SK-N-SH (cell line): Measurements from ENCODE around the gene TPRA1. TPM values are rescaled to one million over a fixed set of nuclear protein-coding genes. Genes with fewer than 3 reads are reported as not detected.

ENCODE experiments used
- CTCF ChIA-PET: fragments of 300-600, 350-600 bp; formaldehyde crosslinking; extraction: SDS; loops from one replicate; lab custom pipeline; 2021; lab: Yijun Ruan, JAX
- POLR2A ChIA-PET: fragments of 350-600 bp; sonication (Branson Sonifier 250); formaldehyde crosslinking; extraction: SDS; loops from one replicate; lab custom pipeline; 2020; ENCODE audit warnings: antibody characterized with exemption, inconsistent platforms; lab: Yijun Ruan, JAX
- DNase-seq: peaks from one replicate; pipeline ENCODE4 v3.0.0; 2012
- H2AFZ ChIP-seq: fragments of 200-600 bp; sonication (generic); 2 replicates; pipeline ENCODE4 v1.8.1; 2016; ENCODE audit warnings: antibody characterized with exemption, mild to moderate bottlenecking, low read depth
- H3F3A ChIP-seq: fragments of 200-600 bp; sonication (generic); replicated peaks from 2 replicates; pipeline ENCODE3; 2016; ENCODE audit warnings: antibody characterized with exemption, mild to moderate bottlenecking; ENCODE audit not compliant: insufficient read depth
- H3K27ac ChIP-seq, 2 experiments: fragments of 200-500 bp in 1 of 2; fragments of 200-600 bp in 1 of 2; sonication (Bioruptor generic) in 1 of 2; sonication (generic), shearing (Covaris generic) in 1 of 2; 2 replicates each; pipeline versions ENCODE4 v1.5.1 to v1.6.1; 2014 to 2016; ENCODE audit warnings: low read depth in 2 of 2, inconsistent platforms in 1 of 2, low read length in 1 of 2, mild to moderate bottlenecking in 1 of 2, mixed read lengths in 1 of 2
- H3K27me3 ChIP-seq: fragments of 200-600 bp; sonication (generic), shearing (Covaris generic); 2 replicates; pipeline ENCODE4 v1.6.1; 2016; ENCODE audit warnings: mixed run types; ENCODE audit not compliant: insufficient read depth
- H3K36me3 ChIP-seq, 2 experiments: fragments of 200-500 bp in 1 of 2; fragments of 200-600 bp in 1 of 2; sonication (Bioruptor generic) in 1 of 2; sonication (generic) in 1 of 2; replicated peaks in 1 of 2; 2 replicates each; pipeline versions ENCODE3 to v1.5.1; 2014 to 2016; ENCODE audit warnings: low read length in 1 of 2, mild to moderate bottlenecking in 1 of 2; ENCODE audit not compliant: insufficient read depth in 2 of 2, control insufficient read depth in 1 of 2
- H3K4me1 ChIP-seq, 2 experiments: fragments of 200-500 bp in 1 of 2; fragments of 200-600 bp in 1 of 2; sonication (Bioruptor generic) in 1 of 2; sonication (generic), shearing (Covaris generic) in 1 of 2; 2 replicates each; pipeline versions ENCODE4 v1.5.1 to v1.6.1; 2014 to 2016; ENCODE audit warnings: low read depth in 1 of 2, low read length in 1 of 2, mixed run types in 1 of 2; ENCODE audit not compliant: insufficient read depth in 2 of 2, control insufficient read depth in 1 of 2
- H3K4me2 ChIP-seq: fragments of 200-600 bp; sonication (generic), shearing (Covaris generic); 2 replicates; pipeline ENCODE4 v1.6.1; 2017; ENCODE audit warnings: mixed run types
- H3K4me3 ChIP-seq, 2 experiments: fragments of 200-500 bp in 1 of 2; fragments of 200-600 bp in 1 of 2; sonication (Bioruptor generic) in 1 of 2; sonication (generic), shearing (Covaris generic) in 1 of 2; 2 replicates each; pipeline versions ENCODE4 v1.5.1 to v1.8.1; 2014 to 2016; ENCODE audit warnings: low read depth in 2 of 2, inconsistent platforms in 1 of 2, low read length in 1 of 2, mild to moderate bottlenecking in 1 of 2, mixed read lengths in 1 of 2, moderate library complexity in 1 of 2
- H3K79me2 ChIP-seq: fragments of 200-600 bp; sonication (generic); 2 replicates; pipeline ENCODE4 v1.8.1; 2017; ENCODE audit warnings: mild to moderate bottlenecking; ENCODE audit not compliant: insufficient read depth
- H3K9ac ChIP-seq: fragments of 200-600 bp; sonication (generic); 2 replicates; pipeline ENCODE4 v1.6.1; 2017; ENCODE audit warnings: mixed run types
- H3K9me2 ChIP-seq: fragments of 200-600 bp; sonication (generic); 2 replicates; pipeline ENCODE4 v1.6.1; 2017; ENCODE audit warnings: mixed run types
- H3K9me3 ChIP-seq: fragments of 200-600 bp; sonication (generic); 2 replicates; pipeline ENCODE4 v1.6.1; 2017; ENCODE audit warnings: mixed run types, mild to moderate bottlenecking, moderate library complexity
- H4K20me1 ChIP-seq: fragments of 200-600 bp; sonication (generic); 2 replicates; pipeline ENCODE4 v1.6.1; 2017; ENCODE audit warnings: mild to moderate bottlenecking, mixed run types; ENCODE audit not compliant: insufficient read depth
- ELF1 ChIP-seq: IDR thresholded peaks from 2 replicates; pipeline ENCODE4 v1.4.0; 2012
- EZH2phosphoT487 ChIP-seq: fragments of 200-600 bp; sonication (generic); IDR thresholded peaks from 2 replicates; pipeline ENCODE4 v1.6.1; 2017; ENCODE audit warnings: low read depth, mixed run types, mild to moderate bottlenecking, antibody characterized with exemption, moderate library complexity, borderline replicate concordance
- FOSL2 ChIP-seq: IDR thresholded peaks from 2 replicates; pipeline ENCODE4 v1.4.0; 2012; ENCODE audit warnings: low read depth, mild to moderate bottlenecking, moderate library complexity, borderline replicate concordance
- GABPA ChIP-seq: IDR thresholded peaks from 2 replicates; pipeline ENCODE4 v1.4.0; 2012; ENCODE audit warnings: low read depth, mild to moderate bottlenecking
- GATA2 ChIP-seq: sonication (generic); formaldehyde crosslinking; IDR thresholded peaks from 2 replicates; pipeline ENCODE4 v1.5.0; 2020; ENCODE audit warnings: mild to moderate bottlenecking, missing genetic modification reagents
- SIN3A ChIP-seq: IDR thresholded peaks from 2 replicates; pipeline ENCODE4 v1.6.1; 2012; ENCODE audit warnings: low read depth, mild to moderate bottlenecking, low read length, moderate library complexity, borderline replicate concordance
- WGBS: methylation state at CpG from one replicate; pipeline ENCODE4 v1.1.6; 2017; ENCODE audit warnings: low lambda C conversion rate; 5-methylcytosine and 5-hydroxymethylcytosine counted together
- polyA plus RNA-seq, 3 experiments: library from polyadenylated mRNA; depleted of rRNA; stranded (reverse); fragments of >200 nt; gene quantifications; 2 replicates each; pipeline ENCODE4 v1.2.3, GENCODE V29; 2012
- TF ChIP-seq, protein P1 (sequence below): IDR thresholded peaks from 2 replicates; pipeline ENCODE4 v1.6.1; 2012; ENCODE audit warnings: mild to moderate bottlenecking, low read depth, low read length, moderate library complexity
- TF ChIP-seq, protein P2 (sequence below): IDR thresholded peaks from 2 replicates; pipeline ENCODE4 v1.4.0; 2012; ENCODE audit warnings: low read depth
- TF ChIP-seq, protein P3 (sequence below): fragments of 150-350 bp; IDR thresholded peaks from 2 replicates; pipeline ENCODE4 v1.6.1; 2017; ENCODE audit warnings: antibody characterized with exemption, low read length, low read depth, borderline replicate concordance

Gene TPRA1
- polyA plus RNA-seq, 1 of the 3 experiments (the other 2 are of a cell fraction): 26.3 TPM

DNA sequence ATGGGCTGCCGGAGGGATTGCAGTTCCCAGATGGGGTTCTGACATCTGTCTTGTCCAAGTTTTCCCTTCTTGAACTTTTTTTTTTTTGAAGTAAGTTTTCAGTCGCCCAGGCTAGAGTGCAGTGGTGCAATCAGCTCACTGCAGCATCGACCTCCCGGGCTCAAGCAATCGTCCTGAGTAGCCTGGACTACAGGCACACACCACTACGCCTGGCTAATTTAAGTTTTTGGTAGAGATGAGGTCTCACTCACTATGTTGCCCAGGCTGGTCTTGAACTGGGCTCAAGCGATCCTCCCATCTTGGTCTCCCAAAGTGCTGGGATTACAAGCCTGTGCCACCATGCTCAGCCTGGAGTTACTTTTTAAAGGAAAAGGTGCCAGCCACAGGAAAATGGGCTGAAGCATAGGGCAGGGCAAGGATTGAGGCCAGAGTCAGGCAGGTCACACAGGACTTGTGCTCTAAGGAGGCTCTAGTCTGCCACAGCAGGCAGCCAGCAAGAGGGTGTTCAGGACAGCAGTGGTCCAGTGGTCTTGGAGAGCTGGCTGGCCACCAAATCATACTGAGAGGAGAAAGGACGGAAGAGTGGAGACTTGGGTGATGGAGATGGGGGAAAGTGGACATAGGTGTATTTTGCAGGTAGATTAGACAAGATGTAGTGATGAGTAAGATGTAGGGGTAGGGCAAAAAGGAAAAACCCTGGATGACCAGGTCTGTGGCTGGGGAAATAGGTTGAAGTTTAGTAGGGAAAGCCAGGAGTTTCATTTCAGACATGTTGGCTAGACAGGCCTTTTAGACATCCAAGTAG lies 32.4 kb upstream of the TPRA1 start (continued):
- TF ChIP-seq, protein P1, sequence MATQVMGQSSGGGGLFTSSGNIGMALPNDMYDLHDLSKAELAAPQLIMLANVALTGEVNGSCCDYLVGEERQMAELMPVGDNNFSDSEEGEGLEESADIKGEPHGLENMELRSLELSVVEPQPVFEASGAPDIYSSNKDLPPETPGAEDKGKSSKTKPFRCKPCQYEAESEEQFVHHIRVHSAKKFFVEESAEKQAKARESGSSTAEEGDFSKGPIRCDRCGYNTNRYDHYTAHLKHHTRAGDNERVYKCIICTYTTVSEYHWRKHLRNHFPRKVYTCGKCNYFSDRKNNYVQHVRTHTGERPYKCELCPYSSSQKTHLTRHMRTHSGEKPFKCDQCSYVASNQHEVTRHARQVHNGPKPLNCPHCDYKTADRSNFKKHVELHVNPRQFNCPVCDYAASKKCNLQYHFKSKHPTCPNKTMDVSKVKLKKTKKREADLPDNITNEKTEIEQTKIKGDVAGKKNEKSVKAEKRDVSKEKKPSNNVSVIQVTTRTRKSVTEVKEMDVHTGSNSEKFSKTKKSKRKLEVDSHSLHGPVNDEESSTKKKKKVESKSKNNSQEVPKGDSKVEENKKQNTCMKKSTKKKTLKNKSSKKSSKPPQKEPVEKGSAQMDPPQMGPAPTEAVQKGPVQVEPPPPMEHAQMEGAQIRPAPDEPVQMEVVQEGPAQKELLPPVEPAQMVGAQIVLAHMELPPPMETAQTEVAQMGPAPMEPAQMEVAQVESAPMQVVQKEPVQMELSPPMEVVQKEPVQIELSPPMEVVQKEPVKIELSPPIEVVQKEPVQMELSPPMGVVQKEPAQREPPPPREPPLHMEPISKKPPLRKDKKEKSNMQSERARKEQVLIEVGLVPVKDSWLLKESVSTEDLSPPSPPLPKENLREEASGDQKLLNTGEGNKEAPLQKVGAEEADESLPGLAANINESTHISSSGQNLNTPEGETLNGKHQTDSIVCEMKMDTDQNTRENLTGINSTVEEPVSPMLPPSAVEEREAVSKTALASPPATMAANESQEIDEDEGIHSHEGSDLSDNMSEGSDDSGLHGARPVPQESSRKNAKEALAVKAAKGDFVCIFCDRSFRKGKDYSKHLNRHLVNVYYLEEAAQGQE: no peak
- TF ChIP-seq, protein P2, sequence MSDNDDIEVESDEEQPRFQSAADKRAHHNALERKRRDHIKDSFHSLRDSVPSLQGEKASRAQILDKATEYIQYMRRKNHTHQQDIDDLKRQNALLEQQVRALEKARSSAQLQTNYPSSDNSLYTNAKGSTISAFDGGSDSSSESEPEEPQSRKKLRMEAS: no peak
- TF ChIP-seq, all 33 proteins: peak for 0

DNA sequence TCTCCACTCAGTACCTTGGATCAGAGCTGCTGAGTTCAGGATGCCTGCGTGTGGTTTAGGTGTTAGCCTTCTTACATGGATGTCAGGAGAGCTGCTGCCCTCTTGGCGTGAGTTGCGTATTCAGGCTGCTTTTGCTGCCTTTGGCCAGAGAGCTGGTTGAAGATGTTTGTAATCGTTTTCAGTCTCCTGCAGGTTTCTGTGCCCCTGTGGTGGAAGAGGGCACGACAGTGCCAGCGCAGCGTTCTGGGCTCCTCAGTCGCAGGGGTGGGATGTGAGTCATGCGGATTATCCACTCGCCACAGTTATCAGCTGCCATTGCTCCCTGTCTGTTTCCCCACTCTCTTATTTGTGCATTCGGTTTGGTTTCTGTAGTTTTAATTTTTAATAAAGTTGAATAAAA lies 31.5 kb upstream of the TPRA1 start:
- Histone ChIP-seq H3K79me2 (no peaks in the 10 kb centered on the region), H3K4me1 (no peaks in the 10 kb centered on the region), H3K4me3 (no peak overlapping the region), H4K20me1 (no peaks in the 10 kb centered on the region), H3K27ac (no peak overlapping the region), H3K9me3 (no peaks in the 10 kb centered on the region), H3K9me2 (no peaks in the 10 kb centered on the region), H3K27me3 (no peaks in the 10 kb centered on the region), H3K36me3 (peaks cover 0 to 20% of the 10 kb centered on the region in 2 experiments), H3K4me2 (no peak overlapping the region), H3K9ac (no peak overlapping the region), H3F3A (peaks cover 3% of the 10 kb centered on the region), H2AFZ (no peak overlapping the region)
- WGBS: 92% methylated on average over 10 of the region's 11 CpGs
- CTCF ChIA-PET: interaction anchor here (1.2 kb wide), 1 partner anchor 47 kb away, joined by 3 read pairs; no protein-coding TSS in a partner anchor
- TF ChIP-seq GATA2 (CRISPR knock-in tag) (no peak), FOSL2 (no peak), EZH2phosphoT487 (no peak), GABPA (no peak), SIN3A (no peak), ELF1 (no peak)
- TF ChIP-seq, protein P2: no peak
- TF ChIP-seq, protein P3, sequence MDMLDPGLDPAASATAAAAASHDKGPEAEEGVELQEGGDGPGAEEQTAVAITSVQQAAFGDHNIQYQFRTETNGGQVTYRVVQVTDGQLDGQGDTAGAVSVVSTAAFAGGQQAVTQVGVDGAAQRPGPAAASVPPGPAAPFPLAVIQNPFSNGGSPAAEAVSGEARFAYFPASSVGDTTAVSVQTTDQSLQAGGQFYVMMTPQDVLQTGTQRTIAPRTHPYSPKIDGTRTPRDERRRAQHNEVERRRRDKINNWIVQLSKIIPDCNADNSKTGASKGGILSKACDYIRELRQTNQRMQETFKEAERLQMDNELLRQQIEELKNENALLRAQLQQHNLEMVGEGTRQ: no peak
- POLR2A ChIA-PET: no interaction called here
- DNase-seq: no peak
